NB4 (cell line): ENCODE measurements around the gene TUBGCP3.

Experiments
- CTCF ChIP-seq: IDR thresholded peaks from one replicate; pipeline ENCODE4 v1.5.1; 2012; ENCODE audit warnings: low read depth, low read length
- POLR2A ChIP-seq: IDR thresholded peaks from 2 replicates; pipeline ENCODE4 v1.6.1; 2011; ENCODE audit warnings: mild to moderate bottlenecking; ENCODE audit not compliant: insufficient read length; ENCODE audit errors: extremely low read depth

DNA sequence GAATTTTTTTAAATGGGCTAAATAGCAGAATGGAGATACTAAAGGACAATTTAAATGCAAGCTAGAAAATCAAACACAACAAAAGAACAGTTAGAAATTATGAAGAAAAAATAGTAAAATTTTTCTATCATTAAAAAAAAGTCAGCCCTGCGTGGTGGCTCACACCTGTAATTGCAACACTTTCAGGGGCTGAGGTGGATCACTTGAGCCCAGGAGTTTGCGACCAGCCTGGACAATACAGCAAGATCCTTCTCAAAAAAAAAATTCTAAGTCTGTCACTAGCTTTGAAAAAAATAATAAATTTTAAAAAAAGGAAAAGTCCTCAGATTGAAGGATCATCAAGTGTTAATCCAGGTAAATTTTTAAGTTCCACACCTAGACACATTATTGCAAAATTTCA is 7.7 kb downstream of the TUBGCP3 start:
- TF ChIP-seq CTCF (no peak), POLR2A (no peak)
